Endothelial cell (in vitro differentiated cells): ENCODE results near the gene COTL1. TPM values are rescaled to one million over a fixed set of nuclear protein-coding genes. Genes with fewer than 3 reads are reported as not detected.

Experiments used
- DNase-seq: peaks from one replicate; pipeline ENCODE4 v3.0.0; 2021; ENCODE audit warnings: low spot score
- H3K27ac Mint-ChIP-seq: one replicate; pipeline ENCODE4 v1.8.0; 2021; ENCODE audit warnings: mixed read lengths, inconsistent platforms; ENCODE audit not compliant: unreplicated experiment
- H3K27me3 Mint-ChIP-seq: one replicate; pipeline ENCODE4 v1.8.0; 2021; ENCODE audit warnings: mild to moderate bottlenecking, moderate library complexity, mixed read lengths, inconsistent platforms; ENCODE audit not compliant: unreplicated experiment
- H3K36me3 Mint-ChIP-seq: one replicate; pipeline ENCODE4 v1.8.0; 2021; ENCODE audit warnings: mild to moderate bottlenecking, low read depth, mixed read lengths, inconsistent platforms; ENCODE audit not compliant: unreplicated experiment
- H3K4me1 Mint-ChIP-seq: one replicate; pipeline ENCODE4 v1.8.0; 2021; ENCODE audit warnings: mild to moderate bottlenecking, mixed read lengths, inconsistent platforms; ENCODE audit not compliant: unreplicated experiment
- H3K4me3 Mint-ChIP-seq: one replicate; pipeline ENCODE4 v1.8.0; 2021; ENCODE audit warnings: mild to moderate bottlenecking, mixed read lengths, inconsistent platforms; ENCODE audit not compliant: unreplicated experiment
- H3K9me3 Mint-ChIP-seq: one replicate; pipeline ENCODE4 v1.8.0; 2021; ENCODE audit warnings: mixed read lengths, inconsistent platforms; ENCODE audit not compliant: unreplicated experiment
- CTCF ChIP-seq: fragments of 200-600 bp; sonication (generic); IDR thresholded peaks from one replicate; pipeline ENCODE4 v1.5.0; 2021; ENCODE audit warnings: antibody characterized with exemption; ENCODE audit not compliant: unreplicated experiment
- total RNA-seq: library from RNA; stranded (reverse); fragmentation: NEBNext Ultra II Directional; extraction: Animal tissue kit (Norgen Biotek cat#: 25700); gene quantifications from one replicate; pipeline ENCODE4 v1.2.1, GENCODE V29; 2021; ENCODE audit not compliant: unreplicated experiment

COTL1 gene
- total RNA-seq, 1 donor from 2014 or later: 87.3 TPM

- TF ChIP-seq CTCF: no peak
- peaks cover 20% of the 10 kb centered on the region for H3K4me1 Mint-ChIP-seq
- peak overlapping the region; percentile 28 for H3K27ac Mint-ChIP-seq
- H3K36me3 Mint-ChIP-seq: peaks cover 7% of the 10 kb centered on the region
- no peak for DNase-seq
- peak overlapping the region; percentile 79 for H3K4me3 Mint-ChIP-seq
- peaks cover 18% of the 10 kb centered on the region for H3K27me3 Mint-ChIP-seq
- no peaks in the 10 kb centered on the region for H3K9me3 Mint-ChIP-seq
Observed at GRCh38 chr16:84618581-84619460, 943 bp upstream of the COTL1 start.

- Mint-ChIP-seq H3K9me3 (no peaks in the 10 kb centered on the region), H3K27ac (peak overlapping the region; percentile 72), H3K4me3 (peak overlapping the region; percentile 93), H3K36me3 (peaks cover 12% of the 10 kb centered on the region), H3K4me1 (peaks cover 26% of the 10 kb centered on the region), H3K27me3 (peaks cover 15% of the 10 kb centered on the region)
- TF ChIP-seq CTCF: no peak
- DNase-seq: no peak
Observed at GRCh38 chr16:84617041-84617790, 662 bp downstream of the COTL1 start.

GRCh38 chr16:84616515-84616914 lies 1.4 kb downstream of the COTL1 start:
- peaks cover 16% of the 10 kb centered on the region for H3K36me3 Mint-ChIP-seq
- no peak for TF ChIP-seq CTCF
- peaks cover 32% of the 10 kb centered on the region for H3K4me1 Mint-ChIP-seq
- DNase-seq: no peak
- H3K4me3 Mint-ChIP-seq: peak overlapping the region; percentile 93
- H3K27ac Mint-ChIP-seq: no peak overlapping the region
- H3K9me3 Mint-ChIP-seq: no peaks in the 10 kb centered on the region
- peaks cover 15% of the 10 kb centered on the region for H3K27me3 Mint-ChIP-seq

- Mint-ChIP-seq H3K36me3 (peaks cover 21% of the 10 kb centered on the region), H3K4me1 (peaks cover 34% of the 10 kb centered on the region), H3K9me3 (no peaks in the 10 kb centered on the region), H3K27ac (no peak overlapping the region), H3K27me3 (peaks cover 15% of the 10 kb centered on the region), H3K4me3 (peak overlapping the region; percentile 29)
- TF ChIP-seq CTCF: no peak
- no peak for DNase-seq
Observed at GRCh38 chr16:84614968-84615813, 2.7 kb downstream of the COTL1 start.
